GM19324 (cell line): Measurements from ENCODE around the gene AGBL5.

Experiments used
- ATAC-seq: cut with Tn5 transposase; IDR thresholded peaks from one replicate; pipeline ENCODE4 v1.9.1; 2021; ENCODE audit warnings: mild to moderate bottlenecking, moderate library complexity; ENCODE audit not compliant: unreplicated experiment, low FRiP score

Gene AGBL5, protein sequence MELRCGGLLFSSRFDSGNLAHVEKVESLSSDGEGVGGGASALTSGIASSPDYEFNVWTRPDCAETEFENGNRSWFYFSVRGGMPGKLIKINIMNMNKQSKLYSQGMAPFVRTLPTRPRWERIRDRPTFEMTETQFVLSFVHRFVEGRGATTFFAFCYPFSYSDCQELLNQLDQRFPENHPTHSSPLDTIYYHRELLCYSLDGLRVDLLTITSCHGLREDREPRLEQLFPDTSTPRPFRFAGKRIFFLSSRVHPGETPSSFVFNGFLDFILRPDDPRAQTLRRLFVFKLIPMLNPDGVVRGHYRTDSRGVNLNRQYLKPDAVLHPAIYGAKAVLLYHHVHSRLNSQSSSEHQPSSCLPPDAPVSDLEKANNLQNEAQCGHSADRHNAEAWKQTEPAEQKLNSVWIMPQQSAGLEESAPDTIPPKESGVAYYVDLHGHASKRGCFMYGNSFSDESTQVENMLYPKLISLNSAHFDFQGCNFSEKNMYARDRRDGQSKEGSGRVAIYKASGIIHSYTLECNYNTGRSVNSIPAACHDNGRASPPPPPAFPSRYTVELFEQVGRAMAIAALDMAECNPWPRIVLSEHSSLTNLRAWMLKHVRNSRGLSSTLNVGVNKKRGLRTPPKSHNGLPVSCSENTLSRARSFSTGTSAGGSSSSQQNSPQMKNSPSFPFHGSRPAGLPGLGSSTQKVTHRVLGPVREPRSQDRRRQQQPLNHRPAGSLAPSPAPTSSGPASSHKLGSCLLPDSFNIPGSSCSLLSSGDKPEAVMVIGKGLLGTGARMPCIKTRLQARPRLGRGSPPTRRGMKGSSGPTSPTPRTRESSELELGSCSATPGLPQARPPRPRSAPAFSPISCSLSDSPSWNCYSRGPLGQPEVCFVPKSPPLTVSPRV

DNA sequence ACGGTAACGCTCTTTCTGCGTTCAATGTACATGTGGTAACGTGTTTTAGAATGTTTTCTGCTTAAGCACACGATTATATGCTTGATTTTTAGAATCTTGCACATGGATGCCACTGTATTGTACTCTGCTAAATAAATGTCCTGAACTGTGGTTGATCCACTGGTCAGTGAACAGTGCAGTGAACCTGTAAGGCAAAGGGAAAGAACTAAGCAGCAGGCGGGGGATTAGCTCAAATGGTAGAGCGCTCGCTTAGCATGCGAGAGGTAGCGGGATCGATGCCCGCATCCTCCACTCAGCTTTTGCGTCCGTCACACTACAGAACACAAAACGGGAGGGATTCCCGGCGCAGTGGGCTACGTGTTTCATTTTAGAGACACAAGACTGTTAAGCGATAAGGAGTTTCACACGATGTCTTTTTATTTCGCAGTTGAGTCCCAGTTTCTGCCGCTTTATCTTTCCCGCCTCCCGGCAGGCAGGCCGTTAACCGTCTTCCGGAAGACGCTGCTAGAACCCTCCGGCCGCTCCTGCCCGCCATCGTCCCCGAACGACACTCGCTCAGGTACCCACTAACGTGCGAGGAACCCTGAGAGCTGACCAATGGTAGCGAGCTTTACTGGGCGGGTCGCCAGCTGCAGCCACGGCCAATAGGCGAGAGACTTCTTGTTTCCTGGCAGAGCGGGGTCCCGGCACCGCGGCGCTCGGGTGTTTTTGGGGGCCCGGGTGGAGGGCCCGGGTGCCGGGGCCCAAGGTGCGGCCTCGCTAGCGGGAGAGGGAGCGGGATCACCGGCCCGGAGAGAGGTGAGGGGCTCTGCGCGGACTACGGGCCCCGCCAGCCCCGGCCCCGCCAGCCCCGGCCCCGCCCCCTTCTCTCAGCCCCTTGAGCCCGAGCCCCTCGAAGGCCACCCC, at the start of gene AGBL5:
Gene AGBL5 (plus strand): TSS at position 673 of the 906 bp plus-strand sequence. CDS start 1,291 bp downstream, outside the sequence.
- peak; percentile 73 for ATAC-seq

DNA sequence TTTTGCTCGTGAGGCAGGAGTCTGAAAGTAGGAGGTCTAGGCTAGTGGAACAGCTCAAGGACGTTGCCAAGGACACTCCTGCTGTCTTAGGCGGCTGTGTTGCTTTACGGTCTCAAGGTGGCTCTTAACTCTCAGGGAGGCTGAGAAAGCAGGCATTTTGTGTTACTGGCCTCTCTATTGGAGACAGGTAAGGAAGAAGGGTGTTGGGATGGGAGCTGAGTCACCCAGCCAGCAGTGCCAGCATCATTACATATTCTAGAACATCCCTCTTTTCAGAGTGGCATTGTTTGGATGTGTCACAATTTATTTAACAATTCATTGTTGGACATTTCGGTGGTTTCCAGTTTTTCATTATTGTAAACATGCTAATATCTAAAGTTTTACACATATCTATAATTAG, 49.5 kb upstream of the AGBL5 start:
- no peak for ATAC-seq

DNA sequence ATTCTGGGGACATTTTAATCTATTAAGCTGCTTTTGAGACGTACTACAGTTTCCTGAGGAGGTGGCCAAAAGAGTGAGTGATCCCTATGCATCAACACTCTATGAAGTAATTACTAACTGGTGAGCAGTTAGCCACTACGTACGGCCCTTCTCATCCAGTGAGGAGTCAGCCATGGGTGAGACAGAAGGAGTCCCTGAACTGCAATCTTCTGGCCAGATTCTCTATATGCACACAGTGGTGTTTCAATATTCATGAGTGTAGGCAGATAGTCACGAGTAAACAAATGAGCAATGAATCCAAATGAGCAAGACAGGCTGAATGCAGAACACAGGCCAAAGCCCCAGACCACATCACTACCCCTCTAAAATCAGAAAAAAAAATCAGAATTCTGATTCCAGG, 48.5 kb upstream of the AGBL5 start:
- no peak for ATAC-seq

DNA sequence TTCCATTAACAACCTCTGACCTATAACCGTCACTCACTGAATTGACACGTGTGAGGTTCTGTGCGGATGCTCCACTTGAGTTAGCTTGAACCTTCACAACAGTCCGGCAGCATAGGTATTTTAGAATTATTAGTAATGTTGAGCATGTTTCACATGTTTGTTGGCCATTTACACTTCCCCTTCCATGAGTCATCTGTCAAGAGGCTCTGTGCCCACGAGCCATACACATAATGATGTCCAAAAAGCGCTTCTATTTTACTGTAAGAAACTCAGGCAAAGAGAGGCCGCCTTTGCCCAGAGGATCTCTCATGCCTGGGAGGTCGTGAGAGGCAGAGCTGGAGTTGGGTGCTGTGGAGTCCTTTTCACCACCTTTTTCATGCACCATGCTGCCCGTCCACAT, 47.6 kb upstream of the AGBL5 start:
- no peak for ATAC-seq

DNA sequence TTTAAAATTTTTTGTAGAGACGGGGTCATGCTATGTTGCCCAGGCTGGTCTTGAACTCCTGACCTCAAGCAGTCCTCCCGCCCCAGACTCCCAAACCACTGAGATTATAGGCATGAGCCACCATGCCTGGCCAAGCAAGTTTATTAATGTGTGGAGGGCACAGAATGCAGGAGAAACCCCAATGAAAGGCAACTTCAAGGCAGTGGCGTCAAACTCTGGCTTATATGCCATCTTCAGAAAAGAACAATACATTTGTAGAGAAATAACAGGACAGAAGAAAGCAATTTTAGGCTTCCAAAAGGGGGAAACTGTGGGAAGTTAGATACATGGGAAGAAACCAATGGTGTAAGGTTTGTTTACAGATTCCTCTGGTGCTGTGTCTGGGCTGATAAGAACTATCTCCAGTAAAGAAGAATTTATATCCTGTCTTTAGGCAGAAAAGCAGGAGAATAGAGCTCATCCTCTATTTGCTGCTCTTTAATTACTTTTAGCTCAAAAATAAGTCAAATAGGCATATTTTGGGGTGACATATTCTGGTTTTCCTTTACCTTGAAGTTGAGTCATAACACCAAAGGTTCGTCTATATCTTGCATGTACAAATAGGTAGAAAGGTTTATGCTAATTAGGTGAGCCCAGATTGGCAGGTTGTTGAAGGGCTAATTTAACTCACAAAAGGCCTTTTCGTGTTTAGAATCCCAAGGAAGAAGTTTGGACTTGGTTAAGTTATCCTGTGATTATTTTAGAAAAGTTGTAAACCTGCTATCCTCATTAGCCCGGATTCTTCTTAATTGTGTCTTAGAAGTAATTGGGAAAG, 44.7 kb upstream of the AGBL5 start:
- no peak for ATAC-seq

DNA sequence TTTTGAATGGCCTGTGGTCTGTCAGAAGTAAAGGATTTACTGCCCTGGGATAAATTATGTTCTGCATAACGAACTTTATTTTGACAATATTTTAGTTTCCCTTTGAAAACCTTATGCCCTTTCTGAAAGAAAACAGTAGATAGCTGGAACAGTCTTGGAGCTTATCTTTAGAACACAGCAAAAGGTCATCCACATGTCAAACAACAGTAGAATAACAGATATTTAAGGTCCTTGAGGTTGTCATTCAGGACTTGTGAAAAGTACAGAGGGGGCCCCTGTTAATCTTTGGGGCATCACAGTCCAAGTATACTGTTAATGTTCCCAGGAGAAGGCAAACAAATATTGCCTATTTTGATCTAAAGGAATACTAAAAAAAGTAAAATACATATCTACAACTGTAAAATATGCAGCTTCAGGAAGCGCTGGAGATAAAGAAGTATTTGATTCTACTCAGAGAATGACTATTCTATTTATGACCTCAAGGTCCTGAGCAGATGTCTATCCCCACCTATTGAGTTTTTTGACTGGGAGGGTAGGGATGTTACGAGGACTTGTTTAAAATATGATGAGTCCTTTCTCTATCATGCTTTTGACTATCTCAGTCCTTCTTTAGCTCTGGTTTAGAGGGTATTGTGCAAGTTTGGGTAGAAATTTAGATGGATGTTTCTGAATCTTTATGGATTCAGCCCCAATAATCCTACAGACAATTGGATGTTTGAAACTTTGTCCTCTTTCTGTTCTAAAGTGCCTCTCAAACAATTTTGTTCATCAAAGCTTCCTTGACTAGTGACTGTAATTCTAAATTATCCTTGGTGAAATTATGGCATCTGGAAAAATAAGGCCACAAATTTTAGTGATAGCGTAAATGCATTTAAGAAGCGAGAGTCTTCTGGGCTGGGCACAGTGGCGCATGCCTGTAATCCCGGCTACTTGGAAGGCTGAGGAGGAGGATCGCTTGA, 43.8 kb upstream of the AGBL5 start:
- ATAC-seq: no peak

DNA sequence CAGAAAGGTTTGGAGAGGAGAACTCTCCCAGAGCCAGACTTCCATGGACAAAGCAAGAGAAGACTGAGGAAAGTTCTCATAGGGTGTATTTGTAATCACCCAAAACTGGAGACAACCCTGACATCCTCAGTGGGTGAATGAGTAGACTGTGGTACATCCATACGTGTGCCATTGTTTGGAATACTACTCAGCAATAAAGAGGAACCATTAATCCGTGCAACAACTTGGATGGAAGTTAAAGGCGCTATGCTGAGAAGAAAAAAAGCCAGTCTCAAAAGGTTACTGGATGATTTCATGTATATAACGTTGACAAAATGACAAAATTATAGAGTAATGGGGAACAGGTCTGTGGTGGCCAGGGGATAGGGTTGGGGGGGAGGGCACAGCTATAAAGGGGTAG, 42.8 kb upstream of the AGBL5 start:
- ATAC-seq: no peak

DNA sequence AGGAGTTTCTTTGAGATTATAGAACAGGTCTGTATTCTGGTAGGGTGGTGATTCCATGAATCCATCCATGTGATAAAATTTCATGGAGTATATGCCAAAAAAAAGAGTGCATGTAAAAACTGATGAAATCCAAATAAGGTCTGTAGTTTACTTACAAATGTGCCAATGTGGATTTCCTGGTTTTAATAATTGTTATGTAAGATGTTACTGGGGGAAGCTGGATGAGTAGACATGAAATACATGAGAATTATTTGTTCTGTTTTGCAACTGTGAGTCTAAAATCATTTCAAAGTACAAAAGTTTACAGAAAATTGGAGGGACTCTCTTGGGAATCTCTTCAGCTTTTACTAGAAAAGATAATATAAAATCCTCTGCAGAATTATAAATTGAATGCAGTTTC, 42.4 kb upstream of the AGBL5 start:
- ATAC-seq: no peak

DNA sequence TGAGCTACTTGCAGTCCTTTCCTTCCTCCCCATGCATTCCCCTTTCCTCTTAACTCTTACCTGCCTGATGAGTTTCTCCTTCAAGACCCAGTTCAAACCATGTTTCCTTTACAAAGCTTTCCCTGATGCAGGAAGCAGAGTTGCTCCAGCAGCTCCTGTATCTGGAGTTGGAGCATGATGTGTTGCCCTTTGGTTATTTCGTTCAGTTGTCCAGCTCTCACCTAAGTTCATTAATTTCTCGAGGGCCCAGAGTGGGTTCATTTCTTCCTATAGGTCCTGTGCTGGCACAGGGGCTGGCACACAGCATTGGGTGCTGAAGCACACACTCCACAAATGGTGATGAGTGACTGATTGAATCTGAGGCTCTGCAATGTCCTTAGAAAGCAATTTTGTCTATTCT, 41.8 kb upstream of the AGBL5 start:
- no peak for ATAC-seq

DNA sequence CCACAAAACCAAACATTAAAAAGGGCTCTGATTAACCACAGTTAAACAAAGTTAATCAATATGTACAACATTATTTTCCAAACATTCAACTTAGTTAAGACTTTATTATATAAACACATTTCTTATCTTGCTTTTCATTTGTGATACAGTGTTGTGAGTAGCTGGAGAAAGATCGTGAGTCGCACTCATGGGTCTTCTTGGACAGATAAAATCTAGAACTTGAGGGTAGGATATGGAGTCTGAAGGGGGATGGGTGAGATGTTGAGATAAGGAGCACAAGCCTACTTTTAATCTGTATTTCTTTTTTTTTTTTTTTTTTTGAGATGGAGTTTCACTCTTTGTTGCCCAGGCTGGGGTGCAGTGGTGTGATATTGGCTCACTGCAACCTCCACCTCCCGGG, 41.3 kb upstream of the AGBL5 start:
- no peak for ATAC-seq

DNA sequence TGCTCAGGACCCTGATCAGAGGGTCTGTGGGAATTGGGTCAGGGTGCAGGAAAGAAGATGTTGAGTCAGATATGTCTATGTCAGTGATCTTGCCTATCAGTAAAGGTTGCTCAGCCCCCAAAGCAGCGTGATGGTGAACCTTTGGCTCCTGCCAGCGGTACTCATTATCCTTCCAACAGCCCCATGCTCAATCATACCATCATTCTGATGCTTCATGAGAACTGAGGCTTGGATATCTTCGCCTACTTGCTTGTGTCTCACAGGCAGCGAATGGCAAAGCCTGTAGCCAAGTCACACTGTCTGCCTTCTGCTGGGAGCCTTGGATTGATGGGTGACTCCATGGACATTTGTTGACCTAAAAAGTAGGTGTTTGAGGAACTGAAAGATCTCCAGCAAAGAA, 37.7 kb upstream of the AGBL5 start:
- ATAC-seq: no peak

DNA sequence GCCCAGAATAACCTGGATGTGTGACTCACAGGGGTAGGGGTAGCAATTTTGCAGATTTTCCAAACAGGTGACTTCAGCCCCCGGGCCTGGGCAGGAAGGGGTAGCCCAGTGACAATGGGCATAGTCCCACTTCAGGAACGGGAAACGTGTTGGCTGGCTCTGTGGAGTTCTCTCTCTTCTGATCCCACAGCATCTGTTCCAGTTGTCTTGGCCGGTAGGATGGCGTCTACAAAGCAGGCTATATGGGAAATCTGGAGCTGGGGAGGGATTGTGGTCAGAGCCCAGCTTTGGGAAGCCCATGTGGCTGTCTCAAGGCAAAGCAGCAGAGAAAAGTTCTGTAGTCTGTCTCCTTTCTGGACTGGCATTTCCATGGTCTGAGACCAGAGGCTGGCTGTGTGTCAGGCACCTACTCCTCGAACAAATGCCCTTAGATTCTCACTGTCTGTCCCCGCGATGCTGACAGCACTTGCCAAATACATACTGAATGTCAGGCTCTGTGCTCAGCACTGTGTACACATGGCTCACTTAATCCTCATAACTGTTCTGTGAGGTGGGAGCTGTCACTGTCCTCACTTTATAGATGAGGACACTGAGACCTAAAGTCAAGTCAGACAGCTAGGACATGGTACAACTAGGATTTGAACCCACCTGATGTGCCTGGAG, 36.6 kb upstream of the AGBL5 start:
- ATAC-seq: no peak

DNA sequence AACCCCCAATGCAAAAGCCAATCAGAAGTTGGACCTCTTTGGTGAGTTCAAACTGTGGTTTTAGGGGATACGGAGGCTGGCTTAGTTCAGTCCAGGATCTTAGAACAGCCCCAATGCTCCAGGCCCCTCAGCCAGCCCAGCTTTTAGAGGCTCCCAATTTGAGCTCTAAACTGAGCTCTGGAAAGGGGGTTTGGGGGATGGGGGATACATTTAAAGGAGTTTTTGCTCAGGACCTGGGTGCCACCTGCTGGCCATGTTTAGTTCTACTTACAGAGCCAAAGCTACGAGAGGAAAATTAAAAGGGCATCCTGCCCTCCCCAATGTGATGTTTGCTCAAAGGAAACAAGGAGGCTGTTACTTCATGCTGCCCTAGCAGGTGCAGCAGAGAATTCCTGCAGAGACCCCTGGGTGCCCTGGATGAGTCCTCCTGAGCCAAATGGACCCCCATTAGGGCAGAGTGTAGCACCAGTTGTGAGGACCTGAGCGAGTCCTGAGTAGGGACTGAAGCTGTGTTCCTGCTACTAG, 34.6 kb upstream of the AGBL5 start:
- ATAC-seq: no peak

DNA sequence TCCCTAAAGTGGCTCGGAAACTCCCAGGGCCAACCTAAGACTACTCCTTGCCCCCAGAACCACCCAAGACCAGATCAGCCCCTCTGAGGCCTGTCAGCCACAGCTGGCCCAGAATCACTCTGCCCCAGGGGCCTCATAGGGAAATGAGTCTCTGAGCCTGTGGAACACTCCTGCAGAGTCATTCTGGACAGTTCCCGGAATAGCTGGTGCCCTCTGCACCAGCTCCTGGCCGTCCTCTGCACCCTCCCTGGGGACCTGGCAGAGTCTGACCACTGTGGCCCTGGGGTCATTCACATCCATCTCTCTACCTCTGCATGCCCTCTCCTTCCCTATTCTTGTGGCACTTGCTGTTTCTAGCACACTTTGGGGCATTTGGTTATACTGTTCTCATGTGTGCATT, 33.3 kb upstream of the AGBL5 start:
- no peak for ATAC-seq

DNA sequence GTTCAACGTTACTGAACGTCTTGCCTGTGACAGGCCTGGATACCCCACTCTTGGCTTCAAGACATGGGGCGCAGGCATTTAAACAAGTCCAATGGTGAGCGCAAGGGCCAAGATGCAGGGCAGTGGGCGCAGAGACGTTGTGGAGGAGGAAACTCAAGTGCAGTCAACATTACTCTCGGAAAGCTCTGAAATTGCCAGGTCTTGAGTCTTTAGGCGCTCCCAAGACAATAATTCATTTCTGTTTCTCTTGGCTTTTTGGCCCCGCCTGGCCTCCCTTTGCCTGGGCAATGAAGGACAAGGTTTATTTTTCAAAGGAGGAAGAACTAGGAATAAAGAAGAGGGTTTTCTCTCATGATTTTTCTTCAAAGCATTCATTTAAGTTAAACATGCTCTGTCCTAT, 32.0 kb upstream of the AGBL5 start:
- ATAC-seq: no peak

DNA sequence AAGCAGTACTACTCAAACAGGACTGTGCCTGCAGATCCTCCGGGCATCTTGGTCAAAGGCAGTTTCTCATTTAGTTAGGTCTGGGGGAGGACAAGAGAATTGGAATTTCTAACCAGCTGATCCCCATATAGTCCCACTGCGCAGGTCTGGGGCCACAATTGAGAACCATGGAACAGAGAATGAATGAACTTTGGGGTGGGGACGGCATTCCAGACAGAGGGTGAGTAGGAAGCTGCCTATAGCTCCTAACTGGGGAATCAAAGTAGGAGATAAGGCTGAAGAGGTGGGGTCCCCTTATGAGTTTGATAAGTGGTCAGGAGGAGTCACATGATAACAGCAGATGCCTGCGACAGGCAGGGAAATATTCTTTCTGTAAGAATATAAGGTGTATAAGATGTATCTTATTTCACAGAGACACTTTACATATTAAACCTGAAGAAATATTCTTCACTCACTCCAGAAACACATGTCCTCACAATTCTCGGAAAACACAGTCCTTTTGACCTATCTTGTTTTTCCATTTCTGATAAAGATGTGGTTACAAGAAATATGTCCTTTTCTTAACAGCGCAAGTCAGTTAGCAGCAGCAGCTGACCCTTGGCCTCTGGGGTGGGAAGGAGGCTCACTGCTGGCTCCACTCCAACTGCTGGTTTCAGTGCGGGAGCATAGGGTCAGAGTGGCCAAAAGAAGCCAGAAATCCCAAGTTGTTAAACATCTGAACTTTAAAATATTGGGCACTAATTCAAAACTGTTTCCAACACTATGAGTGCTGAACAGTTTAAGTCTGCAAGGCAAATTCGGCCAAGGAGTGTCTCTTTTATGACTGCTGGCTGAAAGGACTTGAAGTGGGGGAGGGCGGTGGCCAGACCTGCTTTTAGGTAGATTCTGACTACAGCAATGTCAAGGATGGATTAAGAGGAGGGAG, 31.3 kb upstream of the AGBL5 start:
- ATAC-seq: no peak
